Fibroblast of skin of right biceps (primary cell): ENCODE results near the gene CARMIL3.
"Not testable (repeated sequence)": the region's sequence is repeated elsewhere in the genome, so short reads cannot be mapped to it uniquely, and the experiment has no call there.

Experiments used
- DNase-seq: peaks from one replicate; pipeline ENCODE4 v3.0.0-alpha.2; 2013

Gene CARMIL3

DNA sequence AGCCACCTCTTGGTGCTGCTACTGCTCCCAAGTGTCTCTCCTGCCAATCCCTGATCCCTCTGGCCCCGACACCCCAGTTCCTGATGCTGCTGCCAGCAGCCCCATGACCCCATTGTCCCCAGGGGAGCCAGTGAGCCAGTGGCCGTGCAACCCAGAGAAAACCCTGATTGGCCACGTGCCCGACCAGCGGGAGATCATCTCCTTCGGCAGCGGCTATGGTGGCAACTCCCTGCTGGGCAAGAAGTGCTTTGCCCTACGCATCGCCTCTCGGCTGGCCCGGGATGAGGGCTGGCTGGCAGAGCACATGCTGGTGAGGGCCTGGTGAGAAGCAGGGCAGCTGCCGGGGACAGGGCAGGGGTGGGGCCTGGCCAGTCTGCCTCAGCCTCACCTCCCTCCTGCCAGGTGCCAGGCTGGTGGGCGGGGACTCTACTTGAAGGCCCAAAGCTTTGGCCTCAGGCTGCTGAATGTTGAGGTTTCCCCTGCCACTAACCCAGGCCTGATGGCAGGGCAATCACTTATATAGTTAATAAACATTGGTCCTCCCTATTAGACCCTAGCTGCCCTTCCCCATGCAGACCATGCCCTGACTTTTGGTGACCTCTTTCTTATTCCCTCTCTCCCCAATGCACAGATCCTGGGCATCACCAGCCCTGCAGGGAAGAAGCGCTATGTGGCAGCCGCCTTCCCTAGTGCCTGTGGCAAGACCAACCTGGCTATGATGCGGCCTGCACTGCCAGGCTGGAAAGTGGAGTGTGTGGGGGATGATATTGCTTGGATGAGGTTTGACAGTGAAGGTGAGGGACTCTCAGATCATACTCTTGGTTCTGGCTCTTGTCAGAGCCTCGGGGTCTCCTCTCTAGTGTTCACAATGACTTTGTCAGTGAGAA is 47.4 kb downstream of the CARMIL3 start:
- DNase-seq: no peak

- DNase-seq: no peak
These were observed 48.6 kb downstream of the CARMIL3 start for GRCh38 chr14:24100197-24100981.

DNA sequence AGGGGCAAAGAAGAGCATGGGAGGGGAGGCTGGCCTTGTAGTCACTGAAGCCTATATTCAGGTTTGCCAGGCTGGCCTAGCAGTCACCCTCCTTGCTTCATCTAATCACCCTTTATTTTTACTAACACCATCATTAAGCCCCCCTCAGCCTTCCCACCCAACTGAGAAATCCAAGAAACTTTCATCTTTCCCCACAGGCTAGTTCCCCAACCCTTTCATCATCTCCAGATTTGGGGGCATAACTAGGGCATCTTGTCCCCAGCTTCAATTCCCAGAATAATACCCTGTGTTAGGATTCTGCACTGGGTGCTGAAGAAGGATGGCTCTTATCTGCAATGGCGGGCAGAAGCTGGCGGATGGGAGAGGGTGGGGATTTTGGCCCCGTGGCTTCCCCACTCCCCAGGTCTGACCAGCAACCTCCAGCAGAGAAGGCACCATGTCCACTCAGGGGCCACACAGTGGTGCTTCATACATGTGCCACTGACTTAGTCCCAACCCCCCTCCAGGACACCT is 49.2 kb downstream of the CARMIL3 start:
- no peak for DNase-seq

DNA sequence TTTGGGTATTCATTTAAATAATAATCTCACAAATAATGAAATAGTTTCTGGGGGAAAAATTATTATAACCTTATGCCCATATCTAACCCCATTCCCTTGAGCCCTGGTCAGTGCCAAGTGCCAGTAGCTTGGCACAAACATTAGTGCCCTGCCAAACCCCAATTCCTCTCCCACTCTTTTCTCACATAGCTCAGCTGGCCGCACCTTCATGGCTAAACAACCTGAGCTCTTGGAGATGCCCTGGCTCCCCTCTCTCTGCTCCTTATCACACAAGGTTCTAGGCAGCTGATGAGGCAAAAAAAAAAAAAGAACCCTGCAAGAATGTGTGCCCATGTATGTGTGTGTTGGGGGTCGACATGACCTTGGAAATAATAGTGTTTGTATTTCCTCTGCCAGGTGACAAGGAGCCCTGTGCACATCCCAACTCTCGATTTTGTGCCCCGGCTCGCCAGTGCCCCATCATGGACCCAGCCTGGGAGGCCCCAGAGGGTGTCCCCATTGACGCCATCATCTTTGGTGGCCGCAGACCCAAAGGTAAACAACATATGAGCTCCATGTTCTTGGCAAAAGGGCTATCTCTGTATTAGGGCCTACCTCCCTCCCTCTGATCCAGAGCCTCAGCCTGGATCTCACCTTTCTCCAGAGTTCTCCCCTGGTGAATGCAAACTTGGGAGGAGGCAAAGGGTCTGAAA is 50.7 kb downstream of the CARMIL3 start:
- DNase-seq: no peak

GRCh38 chr14:24103451-24103850 is 51.6 kb downstream of the CARMIL3 start:
- no peak for DNase-seq

DNA sequence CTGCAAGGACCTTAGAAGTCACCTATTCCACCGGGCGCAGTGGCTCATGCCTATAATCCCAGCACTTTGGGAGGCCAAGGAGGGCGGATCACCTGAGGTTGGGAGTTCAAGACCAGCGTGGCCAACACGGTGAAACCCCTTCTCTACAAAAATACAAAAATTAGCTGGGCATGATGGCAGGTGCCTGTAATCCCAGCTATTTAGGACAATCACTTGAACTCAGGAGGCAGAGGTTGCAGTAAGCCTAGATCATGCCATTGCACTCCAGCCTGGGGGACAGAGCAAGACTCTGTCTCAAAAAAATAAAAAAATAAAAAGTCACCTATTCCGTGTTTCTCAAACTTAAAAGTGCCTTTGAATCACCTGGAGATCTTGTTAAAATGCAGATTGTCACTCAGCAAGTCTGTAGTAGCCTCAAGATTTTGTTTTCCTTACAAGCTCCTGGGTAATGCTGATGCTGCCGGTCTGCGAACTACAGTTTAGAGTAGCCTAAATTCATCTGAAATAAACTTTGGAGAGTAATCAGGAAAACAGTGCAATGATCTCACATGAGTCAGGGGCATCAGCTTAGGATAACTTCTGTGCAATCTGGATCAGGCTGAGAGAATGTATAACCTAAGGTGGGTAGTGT is 53.9 kb downstream of the CARMIL3 start:
- DNase-seq: not testable (repeated sequence)

- DNase-seq: no peak
These were observed 55.0 kb downstream of the CARMIL3 start for GRCh38 chr14:24106672-24107271.

DNA sequence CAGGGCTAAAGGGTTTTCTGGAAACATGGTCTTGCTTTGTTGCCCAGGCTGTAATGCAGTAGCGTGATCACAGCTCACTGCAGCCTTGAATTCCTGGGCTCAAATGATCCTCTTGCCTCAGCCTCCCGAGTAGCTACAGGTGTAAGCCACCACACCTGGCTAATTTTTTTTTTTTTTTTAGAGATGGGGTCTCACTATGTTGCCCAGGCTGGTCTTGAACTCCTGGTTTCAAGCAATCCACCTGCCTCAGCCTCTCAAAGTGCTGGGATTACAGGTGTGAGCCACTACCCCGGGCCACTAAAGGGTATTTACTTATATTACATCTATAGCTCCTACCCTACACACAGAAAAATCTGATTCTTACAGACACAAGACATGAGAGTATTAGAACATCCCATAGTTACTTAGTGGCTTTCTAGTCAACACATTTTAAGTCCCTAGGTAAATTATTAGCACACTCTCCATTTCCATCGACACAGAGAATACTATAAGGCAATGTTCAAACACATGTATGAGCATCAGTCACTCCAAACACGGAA is 56.6 kb downstream of the CARMIL3 start:
- no peak for DNase-seq

- DNase-seq: no peak
These were observed 58.3 kb downstream of the CARMIL3 start for GRCh38 chr14:24110060-24110459.

- no peak for DNase-seq
These were observed 58.7 kb downstream of the CARMIL3 start for GRCh38 chr14:24110523-24110922.

DNA sequence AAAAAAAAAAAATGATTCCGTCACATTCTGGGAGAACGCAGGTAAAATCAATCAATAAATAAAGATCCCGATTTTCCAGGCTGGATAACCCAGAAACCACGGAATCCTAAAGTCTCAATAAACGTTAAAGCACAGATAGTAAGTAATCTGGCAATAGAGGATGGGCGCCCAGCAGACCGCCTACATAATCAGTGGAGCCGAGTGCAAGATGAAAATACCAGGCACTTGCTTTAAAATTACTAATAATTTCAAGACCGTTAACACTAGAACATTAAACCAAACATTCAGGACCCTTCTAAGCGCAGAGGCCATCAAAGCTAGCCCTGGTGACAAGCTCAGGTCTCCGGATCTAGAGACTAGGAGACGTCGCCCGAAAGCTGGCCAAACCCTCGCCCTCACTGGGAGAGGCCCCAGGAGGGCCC is 61.6 kb downstream of the CARMIL3 start:
- no peak for DNase-seq

GRCh38 chr14:24113801-24114531 is 62.2 kb downstream of the CARMIL3 start:
- DNase-seq: peak; percentile 92

- DNase-seq: peak; percentile 100
These were observed 63.0 kb downstream of the CARMIL3 start, which contains the start of the genes DCAF11 and NRL for GRCh38 chr14:24114532-24115421. DCAF11 (plus strand) TSS chr14:24114777; CDS start chr14:24115595, 818 bp downstream. NRL (minus strand) TSS chr14:24114949; CDS start chr14:24082848, 32,101 bp downstream.

GRCh38 chr14:24115422-24116127 is 63.8 kb downstream of the CARMIL3 start:
- no peak for DNase-seq

DNA sequence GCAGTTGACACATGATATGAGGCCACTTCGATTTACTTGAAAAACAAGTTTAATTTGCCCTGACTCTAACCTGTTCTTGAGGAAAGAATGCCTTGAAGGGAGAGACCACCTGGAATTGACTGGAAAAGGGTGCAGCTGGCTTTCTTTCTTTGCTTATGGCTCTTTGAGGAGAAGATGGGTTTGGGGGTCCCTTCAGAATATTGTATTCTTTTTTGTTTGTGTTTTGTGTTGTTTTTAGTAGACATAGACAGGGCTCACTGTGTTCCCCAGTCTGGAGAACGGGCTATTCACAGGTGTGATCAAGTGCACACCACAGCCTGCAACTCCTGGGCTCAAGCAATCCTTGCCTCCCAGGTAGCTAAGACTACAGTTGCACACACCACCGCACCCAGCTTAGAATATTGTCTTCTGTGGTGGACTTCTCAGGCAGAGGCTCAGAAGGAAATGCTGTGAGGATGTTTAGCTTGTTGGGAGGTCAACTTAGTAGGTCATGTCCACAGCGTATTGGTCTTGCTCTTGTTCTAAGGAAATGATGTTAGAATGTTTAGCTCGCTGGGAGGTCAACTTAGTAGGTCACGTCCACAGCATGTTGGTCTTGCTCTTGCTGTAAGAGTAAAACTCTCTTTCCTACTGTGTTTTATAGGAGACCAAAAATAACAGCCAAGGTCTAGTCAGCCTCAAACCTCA is 64.5 kb downstream of the CARMIL3 start:
- DNase-seq: no peak

GRCh38 chr14:24117179-24117578 is 65.4 kb downstream of the CARMIL3 start:
- DNase-seq: no peak
